Measurements from ENCODE around the gene RHOBTB3.
"Not testable (repeated sequence)": the region's sequence is repeated elsewhere in the genome, so short reads cannot be mapped to it uniquely, and the experiment has no call there.

The RHOBTB3 gene

GRCh38 chr5:95800553-95800952, 69.4 kb downstream of the RHOBTB3 start:
- no peak for DNase-seq (ENCODE audit: low read depth)

GRCh38 chr5:95801532-95801931, 70.4 kb downstream of the RHOBTB3 start:
- no peak for DNase-seq (ENCODE audit: low read depth)

- DNase-seq (ENCODE audit: low read depth), result no peak
Observed at GRCh38 chr5:95801961-95802360, 70.8 kb downstream of the RHOBTB3 start.

- DNase-seq (ENCODE audit: low read depth), result no peak
Observed at GRCh38 chr5:95803271-95804148, 72.4 kb downstream of the RHOBTB3 start.

- no peak for DNase-seq (ENCODE audit: low read depth)
Observed at GRCh38 chr5:95804736-95805539, 73.8 kb downstream of the RHOBTB3 start.

- no peak for DNase-seq (ENCODE audit: low read depth)
Observed at GRCh38 chr5:95806687-95807086, 75.6 kb downstream of the RHOBTB3 start.

- DNase-seq (ENCODE audit: low read depth), result no peak
Observed at GRCh38 chr5:95808013-95808685, 77.0 kb downstream of the RHOBTB3 start.

- peak; percentile 66 for DNase-seq (ENCODE audit: low read depth)
Observed at GRCh38 chr5:95808686-95809413, 77.7 kb downstream of the RHOBTB3 start.

GRCh38 chr5:95809414-95809960, 78.4 kb downstream of the RHOBTB3 start:
- DNase-seq (ENCODE audit: low read depth), result no peak

GRCh38 chr5:95810305-95811125, 79.4 kb downstream of the RHOBTB3 start:
- DNase-seq (ENCODE audit: low read depth), result no peak

GRCh38 chr5:95811126-95811423, 79.9 kb downstream of the RHOBTB3 start:
- DNase-seq (ENCODE audit: low read depth), result not testable (repeated sequence)

GRCh38 chr5:95811461-95812073, 80.4 kb downstream of the RHOBTB3 start:
- not testable (repeated sequence) for DNase-seq (ENCODE audit: low read depth)

- DNase-seq (ENCODE audit: low read depth), result no peak
Observed at GRCh38 chr5:95812074-95812471, 80.9 kb downstream of the RHOBTB3 start.

GRCh38 chr5:95813035-95813434, 81.9 kb downstream of the RHOBTB3 start:
- DNase-seq (ENCODE audit: low read depth), result not testable (repeated sequence)

- no peak for DNase-seq (ENCODE audit: low read depth)
Observed at GRCh38 chr5:95815155-95815729, 84.1 kb downstream of the RHOBTB3 start.

GRCh38 chr5:95816341-95816740, 85.2 kb downstream of the RHOBTB3 start:
- no peak for DNase-seq (ENCODE audit: low read depth)

GRCh38 chr5:95816776-95817175, 85.6 kb downstream of the RHOBTB3 start:
- no peak for DNase-seq (ENCODE audit: low read depth)

- no peak for DNase-seq (ENCODE audit: low read depth)
Observed at GRCh38 chr5:95817430-95817829, 86.3 kb downstream of the RHOBTB3 start.

- no peak for DNase-seq (ENCODE audit: low read depth)
Observed at GRCh38 chr5:95818181-95819147, 87.3 kb downstream of the RHOBTB3 start.

All from activated T-helper 1 cell treated with Interleukin-2 at 50 U/mL for 16 hours (primary cell).